ELF-1 (cell line): ENCODE measurements around the gene KRTAP12-3.
A peak's percentile ranks its signal among the peaks of the same experiment; 100 is the strongest.
"Not testable (repeated sequence)": the region's sequence is repeated elsewhere in the genome, so short reads cannot be mapped to it uniquely, and the experiment has no call there.

Experiments used
- DNase-seq: peaks from one replicate; pipeline ENCODE4 v3.0.0-alpha.2; 2016; ENCODE audit warnings: low read depth, low spot score

KRTAP12-3 gene

DNA sequence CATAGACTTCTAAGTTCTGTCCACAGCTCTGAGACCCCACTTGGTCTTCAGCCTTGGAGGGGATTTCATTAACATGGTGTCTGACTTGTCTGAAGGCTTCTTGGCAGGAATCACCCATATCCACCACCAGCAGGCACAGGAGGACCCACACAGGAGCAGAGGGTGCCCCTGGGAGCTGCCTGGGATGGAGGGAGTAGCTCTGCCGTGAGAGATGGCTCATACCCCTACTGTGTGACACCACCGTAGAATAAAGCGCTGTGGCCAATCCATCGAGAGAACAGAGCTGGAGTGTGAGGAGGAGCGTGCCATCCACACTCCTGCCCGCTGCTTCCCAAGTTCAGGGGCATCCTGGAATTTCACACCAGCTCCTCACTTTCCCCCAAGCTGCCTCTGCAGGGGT, 27.3 kb downstream of the KRTAP12-3 start:
- not testable (repeated sequence) for DNase-seq

DNA sequence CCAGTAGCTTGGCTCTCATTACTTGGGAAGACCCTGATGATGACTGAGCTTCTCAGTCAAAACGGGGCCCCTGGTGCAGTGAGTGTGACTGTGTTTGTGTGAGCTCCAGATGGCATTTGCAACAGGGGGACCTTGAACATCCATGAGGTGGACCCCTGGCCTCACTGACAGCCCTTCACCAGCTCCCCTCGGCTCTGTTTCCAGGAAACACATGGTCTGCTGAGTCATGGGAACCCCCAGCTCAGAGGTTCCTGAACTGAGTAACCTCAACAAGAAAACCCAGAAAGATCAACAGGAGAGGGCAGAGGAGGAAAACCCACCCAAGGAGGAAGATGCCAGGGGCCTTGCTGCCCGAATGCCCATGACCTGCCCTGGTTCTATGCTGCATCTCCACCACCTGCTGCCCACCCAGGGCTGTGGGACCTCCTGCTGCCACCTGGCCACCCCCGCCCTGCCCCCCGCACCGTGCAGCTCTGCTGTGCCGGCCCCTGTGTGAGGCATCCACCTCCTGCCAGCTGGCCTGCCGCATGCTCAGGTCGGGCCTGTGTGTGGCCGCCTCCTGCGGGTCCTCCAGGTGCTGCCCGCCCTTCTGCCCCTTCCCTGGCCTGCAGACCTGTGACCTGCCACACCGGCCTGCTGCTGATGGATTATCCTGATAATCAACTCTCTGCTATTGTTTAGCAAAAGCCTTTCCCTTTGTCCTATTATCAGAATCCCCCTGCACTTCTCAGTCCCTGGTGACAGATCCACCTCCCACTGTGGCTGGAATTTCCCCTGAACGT, 28.5 kb downstream of the KRTAP12-3 start:
- DNase-seq: peak; percentile 56

DNA sequence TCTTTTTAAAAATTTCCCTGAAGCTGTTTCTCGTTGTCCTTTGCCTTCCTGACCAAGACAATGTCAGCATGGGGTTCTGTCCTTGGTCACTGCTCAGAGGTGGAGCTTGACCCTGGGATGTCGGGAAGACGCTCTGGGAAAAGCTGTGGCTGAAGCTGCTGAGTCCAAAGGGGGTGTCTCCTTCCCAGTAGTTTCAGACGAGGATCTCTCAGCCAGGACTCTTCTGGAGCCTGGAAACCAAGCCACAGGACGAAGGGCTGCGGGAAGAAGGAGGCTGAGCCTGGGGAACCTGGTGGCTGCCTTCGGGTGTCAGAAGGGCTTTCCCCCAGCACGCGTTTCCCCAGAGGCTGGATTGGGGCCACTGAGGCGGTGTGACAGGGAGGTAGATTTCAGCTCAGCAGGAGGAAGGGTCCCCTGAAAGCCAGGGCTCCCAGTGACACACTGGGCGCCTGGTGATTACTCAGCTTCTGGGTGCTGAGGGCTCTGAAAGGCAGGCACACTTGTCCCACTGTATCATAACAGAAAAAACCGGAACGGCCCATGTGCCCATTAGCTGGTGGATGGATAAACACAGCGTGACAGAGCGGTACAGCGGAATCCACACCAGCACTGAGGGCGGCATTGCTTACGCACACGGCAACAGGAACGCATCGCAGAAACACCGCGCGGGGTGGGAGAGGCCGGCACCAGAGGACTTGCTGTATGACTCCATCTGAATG, 29.3 kb downstream of the KRTAP12-3 start:
- peak; percentile 29 for DNase-seq

DNA sequence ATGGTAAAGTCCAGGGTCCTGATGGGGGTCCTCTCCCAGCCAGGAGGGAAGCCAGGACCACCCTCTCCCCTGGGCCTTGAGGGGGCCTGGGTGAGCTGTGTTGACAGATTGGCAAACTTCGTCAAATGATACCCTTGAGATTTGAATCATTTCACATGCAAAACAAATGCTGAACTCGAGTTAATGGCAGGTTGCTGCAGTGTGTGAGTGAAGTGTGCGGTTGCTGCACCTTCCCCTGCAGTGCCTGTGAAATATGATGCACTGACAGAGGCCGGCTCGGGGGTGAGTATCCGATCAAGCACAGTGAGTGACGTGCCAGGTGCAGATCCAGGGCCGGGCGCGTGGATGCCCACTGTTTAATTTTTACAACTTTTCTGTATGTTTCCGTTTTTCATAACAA, 29.9 kb downstream of the KRTAP12-3 start:
- DNase-seq: no peak

DNA sequence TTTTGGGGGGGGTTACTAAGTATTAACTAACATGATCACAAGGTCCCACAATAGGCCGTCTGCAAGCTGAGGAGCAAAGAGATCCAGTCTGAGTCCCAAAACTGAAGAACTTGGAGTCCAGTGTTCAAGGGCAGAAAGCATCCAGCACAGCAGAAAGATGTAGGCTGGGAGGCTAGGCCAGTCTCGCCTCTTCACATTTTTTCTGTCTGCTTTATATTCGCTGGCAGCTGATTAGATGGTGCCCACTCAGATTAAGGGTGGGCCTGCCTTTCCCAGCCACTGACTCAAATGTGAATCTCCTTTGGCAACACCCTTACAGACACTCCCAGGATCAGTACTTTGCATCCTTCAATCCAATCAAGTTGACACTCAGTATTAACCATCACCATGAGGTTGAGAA, 32.0 kb downstream of the KRTAP12-3 start:
- not testable (repeated sequence) for DNase-seq

DNA sequence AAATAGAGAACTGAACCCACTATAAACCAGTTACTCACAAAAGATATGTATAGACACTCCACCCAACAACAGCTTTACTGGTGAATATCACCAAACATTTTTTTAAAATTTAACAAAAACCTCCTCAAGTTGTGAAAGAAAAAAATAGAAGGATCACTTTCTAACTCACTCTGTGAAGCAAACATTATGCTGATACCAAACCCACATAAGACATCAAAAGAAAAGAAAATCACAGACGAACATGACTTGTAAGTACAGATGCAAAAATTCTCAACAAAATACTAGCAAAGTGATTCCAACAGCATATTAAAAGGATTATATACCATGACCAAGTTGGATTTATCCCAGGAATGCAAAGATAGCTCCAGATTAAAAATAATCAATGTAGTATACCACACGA, 34.0 kb downstream of the KRTAP12-3 start:
- DNase-seq: no peak

DNA sequence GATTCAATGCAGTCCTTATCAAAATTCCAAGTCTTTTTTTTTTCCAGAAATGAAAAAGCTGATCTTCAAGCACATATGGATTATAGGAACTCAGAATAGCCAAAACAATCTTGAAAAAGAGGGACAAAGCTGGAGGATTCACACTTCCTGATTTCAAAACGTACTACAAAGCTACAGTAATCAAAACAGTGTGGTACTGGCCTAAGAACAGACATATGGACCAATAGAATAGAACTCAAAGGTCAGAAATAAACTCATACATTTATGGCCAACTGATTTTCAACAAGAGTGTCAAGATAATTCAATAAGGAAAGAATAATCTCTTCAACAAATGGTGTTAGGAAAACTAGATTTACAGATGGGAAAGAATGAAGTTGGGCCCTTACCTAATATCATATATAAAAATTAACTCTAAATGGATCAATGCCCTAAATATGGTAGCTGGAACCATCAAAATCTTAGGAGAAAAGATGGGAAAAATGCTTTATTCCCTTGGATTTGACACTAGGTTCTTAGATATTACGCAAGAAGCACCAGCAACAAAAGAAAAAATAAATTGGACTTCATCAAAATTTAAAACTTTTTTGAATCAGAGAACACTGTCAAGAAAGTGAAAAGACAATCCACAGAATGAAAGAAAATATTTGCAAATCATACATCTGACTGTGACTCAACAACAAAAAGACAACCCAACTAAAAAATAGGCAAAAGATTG, 35.2 kb downstream of the KRTAP12-3 start:
- no peak for DNase-seq

DNA sequence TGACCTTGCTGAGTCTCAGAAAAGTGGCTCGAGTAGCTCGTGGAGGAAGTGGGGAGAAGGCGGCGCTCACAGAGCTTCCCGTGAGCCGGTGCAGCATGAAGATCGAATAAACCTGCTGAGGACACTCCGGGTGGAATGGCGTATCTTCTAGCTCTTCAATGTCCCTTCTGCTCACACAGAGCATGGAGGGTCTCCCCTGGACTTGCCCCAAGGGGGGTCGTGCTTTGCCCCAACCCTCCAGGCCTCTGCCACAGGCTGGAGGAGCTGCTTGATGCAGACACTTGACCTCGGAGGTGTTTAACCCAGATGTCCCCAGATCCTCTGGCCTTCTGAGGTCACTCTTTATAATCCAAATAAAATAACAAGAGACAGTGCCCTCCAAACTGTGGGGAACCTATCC, 37.0 kb downstream of the KRTAP12-3 start:
- DNase-seq: no peak

DNA sequence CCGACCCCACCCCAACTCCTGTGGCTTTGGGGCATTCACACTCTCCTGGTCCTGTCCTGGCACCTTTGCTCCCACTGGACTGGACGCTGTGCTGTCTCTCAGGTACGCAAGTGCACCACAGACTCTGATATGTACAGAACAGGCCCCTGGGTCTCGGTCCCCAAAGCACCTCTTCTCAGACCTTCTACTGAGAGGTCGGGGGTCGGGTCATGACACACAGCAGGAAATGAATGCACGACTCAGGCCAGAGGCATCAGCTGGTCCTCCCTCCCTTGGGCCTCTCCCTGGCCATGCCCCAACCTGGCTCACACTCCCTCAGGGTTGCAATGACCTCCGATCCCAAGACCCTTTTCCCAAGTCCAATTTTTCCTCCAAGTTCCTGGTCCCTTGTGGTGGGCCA, 37.5 kb downstream of the KRTAP12-3 start:
- DNase-seq: no peak

DNA sequence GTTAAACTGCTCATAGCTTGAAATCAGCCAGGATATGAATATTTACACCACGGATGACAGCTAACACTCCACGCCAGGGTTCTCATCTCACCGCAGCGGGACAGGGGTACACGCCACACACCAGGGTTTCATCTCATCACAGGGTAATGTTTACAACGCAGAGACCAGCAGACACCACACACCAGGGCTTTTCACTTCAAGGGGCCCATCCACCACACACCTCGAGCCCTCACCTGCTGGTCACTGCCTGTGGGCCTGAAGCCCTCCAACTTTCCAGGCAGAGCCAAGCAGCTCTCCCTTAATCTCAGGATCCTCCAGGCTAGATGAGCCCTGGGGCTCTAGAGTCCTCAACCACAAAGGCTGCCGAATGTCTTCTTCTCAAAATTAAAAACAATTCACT, 37.9 kb downstream of the KRTAP12-3 start:
- DNase-seq: no peak

DNA sequence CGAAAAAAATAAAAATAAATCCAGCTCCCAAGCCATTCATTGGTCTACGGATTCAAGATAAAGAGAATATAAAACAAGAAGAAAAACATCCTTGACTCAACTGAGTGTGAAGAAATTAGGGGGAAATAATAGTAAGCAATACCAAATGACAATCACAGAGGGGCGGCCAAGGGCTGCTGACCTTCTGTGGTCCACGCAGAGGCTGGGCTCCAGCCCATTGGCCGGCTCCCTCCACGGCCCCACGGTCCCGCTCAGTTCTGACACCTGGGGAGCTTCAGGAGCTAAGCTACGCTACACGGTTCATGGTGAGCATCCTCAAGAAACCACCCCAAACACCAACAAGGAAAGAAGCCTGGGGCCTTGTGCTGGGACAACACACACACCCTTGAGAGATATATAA, 38.8 kb downstream of the KRTAP12-3 start:
- DNase-seq: peak; percentile 20

DNA sequence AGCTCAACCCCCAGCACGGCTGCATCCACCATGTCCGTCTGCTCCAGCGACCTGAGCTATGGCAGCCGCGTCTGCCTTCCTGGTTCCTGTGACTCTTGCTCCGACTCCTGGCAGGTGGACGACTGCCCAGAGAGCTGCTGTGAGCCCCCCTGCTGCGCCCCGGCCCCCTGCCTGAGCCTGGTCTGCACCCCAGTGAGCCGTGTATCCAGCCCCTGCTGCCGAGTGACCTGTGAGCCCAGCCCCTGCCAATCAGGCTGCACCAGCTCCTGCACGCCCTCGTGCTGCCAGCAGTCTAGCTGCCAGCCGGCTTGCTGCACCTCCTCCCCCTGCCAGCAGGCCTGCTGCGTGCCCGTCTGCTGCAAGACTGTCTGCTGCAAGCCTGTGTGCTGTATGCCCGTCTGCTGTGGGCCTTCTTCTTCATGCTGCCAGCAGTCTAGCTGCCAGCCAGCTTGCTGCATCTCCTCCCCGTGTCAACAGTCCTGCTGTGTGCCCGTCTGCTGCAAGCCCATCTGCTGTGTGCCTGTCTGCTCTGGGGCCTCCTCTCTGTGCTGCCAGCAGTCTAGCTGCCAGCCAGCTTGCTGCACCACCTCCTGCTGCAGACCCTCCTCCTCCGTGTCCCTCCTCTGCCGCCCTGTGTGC, 39.6 kb downstream of the KRTAP12-3 start, which contains the start of gene KRTAP10-12:
Gene KRTAP10-12 (plus strand): TSS at position 1 of the 639 bp plus-strand sequence. CDS start 30 bp downstream, at position 31.
- DNase-seq: peak; percentile 22

DNA sequence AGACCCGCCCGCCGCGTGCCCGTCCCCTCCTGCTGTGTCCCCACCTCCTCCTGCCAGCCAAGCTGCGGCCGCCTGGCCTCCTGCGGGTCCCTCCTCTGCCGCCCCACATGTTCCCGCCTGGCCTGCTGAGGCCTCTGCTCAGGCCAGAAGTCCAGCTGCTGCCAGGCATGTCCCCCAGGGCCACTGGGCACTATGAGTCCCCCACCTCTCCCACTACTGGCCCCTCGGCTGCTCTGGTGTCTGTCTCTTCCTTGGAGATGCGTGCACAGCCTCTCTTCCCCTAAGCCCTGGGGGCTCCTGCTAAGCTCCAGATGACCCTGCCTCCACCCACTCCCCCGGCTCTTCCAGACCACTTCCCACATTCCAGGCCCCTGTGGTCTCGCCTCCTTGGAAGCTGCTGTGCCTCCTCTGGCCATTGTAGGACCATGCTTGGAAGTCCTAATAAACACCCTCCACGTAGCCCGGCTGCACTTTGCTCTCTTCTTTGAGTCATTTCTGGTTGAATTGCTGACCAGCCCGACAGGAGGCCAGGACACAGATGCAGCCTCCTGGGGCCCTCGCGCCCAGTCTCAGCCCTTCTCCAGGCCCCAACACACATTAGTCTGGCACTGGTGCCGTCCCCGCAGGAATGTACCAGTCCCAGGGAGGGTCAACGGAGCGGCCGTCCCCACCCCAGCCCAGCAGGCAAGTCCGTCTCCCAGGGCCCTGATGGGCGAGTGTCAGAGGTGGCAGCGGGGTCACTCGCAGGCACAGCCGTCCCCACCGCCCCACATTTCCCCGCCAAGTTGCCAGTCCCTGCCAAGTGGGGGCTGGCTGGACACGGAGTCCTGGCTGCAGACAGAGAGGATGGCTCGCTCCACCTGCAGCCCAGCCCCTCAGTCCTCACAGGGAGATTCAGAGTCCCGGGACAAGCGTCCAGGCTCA, 40.3 kb downstream of the KRTAP12-3 start:
- peak; percentile 93 for DNase-seq

DNA sequence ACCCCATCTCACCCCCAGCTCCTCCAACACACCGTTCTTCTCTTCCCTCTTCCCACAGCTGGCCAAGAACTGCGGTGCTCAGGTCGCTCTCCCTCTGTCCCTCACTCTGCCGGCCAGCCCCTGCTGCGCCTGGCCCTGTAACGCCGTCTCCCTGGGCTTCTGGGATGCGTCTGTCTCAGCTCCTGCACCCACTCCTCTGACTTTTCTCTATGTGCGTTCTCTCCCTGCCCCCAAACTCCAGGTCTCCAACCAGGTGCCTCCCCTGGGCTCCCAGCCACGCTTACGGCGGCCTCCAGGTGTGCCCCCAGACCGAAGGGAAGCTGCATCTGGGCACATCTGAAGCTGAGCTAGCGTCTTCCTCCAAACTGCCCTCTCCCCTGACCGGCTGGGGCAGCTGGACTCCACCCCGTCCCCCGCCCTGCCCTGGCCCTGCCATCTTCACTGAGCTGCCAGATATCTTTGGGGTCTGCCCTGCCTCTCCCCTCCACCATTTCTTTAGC, 41.8 kb downstream of the KRTAP12-3 start:
- DNase-seq: peak; percentile 20

DNA sequence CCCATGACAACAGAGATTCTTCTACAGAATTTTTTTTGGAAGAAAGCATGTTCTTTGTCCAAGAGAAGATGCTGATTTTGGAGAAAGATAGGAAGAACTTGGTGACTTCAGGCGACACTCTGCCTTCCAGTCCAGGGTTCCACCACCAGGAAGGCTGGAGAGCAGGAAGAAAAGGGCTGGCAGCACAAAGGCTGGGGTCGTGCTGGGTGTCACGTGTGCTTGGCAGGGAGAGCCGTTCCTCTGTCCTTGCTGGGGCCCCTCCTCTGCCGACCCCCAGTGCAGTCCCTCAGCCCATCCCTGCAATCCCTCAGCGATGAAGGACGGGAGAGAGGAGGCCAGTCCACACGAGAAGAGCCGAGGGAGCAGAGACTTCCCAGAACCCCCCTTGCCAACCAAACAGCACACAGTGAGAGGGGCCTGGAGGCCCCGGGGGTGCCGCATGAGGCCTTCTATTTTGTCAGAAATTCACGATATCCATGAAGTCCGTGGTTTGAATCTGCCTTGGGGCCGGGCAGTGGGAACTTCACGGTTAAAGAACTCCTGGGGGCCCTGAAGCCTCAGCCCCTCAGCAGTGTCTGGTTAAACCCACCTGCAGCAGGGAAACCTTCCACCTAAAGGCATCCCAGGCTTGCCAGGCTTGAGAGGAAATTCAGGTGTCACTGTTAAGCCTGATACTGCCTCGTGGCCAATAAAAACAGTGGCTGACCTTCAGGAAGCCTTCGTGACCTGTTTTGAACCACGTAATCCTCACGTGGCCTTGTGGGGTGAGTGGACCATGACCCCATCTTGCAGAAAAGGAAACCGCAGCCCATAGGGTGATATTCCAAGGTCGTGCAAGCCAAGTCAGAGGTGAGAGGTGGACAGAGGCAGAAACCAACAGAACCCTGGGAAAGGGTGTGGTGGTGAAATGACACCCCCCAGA, 42.6 kb downstream of the KRTAP12-3 start:
- no peak for DNase-seq

DNA sequence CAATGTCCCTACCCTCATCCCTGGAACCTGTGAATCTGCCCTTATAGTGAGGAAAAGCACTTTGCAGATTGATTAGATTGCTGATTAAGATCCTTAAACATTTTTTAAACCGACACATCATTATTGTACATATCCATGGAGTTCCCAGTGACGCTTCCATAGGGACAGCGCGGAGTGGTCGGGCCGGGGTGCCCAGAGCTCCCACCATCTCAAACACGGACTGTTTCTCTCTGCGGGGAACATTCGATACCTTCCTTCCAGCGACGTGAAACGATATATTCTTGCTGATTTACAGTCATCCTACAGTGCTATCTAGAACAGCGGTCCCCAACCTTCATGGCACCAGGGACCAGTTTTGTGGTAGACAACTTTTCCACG, 43.3 kb downstream of the KRTAP12-3 start:
- no peak for DNase-seq

DNA sequence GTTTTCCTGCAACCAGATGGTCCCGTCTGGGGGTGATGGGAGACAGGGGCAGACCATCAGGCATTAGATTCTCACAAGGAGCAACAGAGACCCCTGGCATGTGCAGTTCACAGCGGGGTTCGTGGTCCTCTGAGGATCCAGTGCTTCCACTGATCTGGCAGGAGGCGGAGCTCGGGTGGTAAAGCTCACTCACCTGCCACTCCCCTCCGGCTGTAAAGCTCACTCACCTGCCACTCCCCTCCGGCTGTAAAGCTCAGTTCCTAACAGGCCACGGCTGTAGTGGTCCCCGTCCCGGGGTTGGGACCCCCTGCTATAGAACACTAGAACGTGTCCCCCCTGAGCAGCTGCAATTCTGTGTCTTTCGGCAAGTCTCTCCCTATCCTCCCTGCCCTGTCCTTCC, 43.8 kb downstream of the KRTAP12-3 start:
- no peak for DNase-seq

DNA sequence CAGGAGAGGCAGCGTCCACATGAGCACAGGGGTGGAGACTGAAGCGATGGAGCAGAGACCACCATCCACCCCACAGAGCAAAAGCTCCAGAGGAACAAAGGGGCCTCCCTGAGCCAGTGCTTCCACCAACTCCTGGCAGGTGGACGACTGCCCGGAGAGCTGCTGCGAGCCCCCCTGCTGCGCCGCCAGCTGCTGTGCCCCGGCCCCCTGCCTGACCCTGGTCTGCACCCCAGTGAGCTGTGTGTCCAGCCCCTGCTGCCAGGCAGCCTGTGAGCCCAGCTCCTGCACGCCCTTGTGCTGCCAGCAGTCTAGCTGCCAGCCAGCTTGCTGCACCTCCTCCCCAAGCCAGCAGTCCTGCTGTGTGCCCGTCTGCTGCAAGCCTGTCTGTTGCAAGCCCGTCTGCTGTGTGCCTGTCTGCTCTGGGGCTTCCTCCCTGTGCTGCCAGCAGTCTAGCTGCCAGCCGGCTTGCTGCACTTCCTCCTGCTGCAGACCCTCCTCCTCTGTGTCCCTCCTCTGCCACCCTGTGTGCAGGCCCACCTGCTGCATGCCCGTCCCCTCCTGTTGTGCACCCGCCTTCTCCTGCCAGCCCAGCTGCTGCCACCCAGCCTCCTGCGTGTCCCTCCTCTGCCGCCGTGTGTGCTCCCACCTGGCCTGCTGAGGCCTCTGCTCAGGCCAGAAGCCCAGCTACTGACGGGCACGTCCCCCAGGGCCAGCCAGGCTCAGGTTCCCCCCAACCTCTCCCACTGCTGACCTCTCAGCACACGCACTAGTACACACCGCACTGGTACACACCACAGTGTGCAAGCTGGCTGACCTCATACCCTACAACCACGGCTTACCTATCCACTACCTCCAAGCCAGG, 44.6 kb downstream of the KRTAP12-3 start:
- DNase-seq: no peak
